ENCODE results near the gene IFITM2.

IFITM2 gene

GRCh38 chr11:292211-293121 lies 15.2 kb upstream of the IFITM2 start:
- Histone ChIP-seq H3K9ac (ENCODE audit: insufficient read length, low read depth) (no peak overlapping the region), H3K9me3 (ENCODE audit: insufficient read depth, low read length) (no peaks in the 10 kb centered on the region), H3K4me3 (ENCODE audit: insufficient read length, low read depth) (no peak overlapping the region), H3K4me1 (ENCODE audit: insufficient read depth, insufficient read length) (peaks cover 28% of the 10 kb centered on the region), H3K27me3 (ENCODE audit: insufficient read depth, insufficient read length) (peaks cover 11% of the 10 kb centered on the region), H3K36me3 (ENCODE audit: insufficient read depth, insufficient read length, low read length) (peaks cover 59% of the 10 kb centered on the region)
- no peak for TF ChIP-seq YY1 (IDR thresholded peaks at IDR 0.05; ENCODE audit: insufficient read depth, insufficient read length)
- no peak for TF ChIP-seq SUZ12 (IDR thresholded peaks at IDR 0.05; ENCODE audit: extremely low read depth, insufficient read depth, insufficient read length)
- no peak for TF ChIP-seq ZNF274 (IDR thresholded peaks at IDR 0.05; ENCODE audit: low read depth, low read length)
- DNase-seq (ENCODE audit: low read depth, low spot score): no peak

- DNase-seq (ENCODE audit: low read depth, low spot score): no peak
- no peak for TF ChIP-seq YY1 (IDR thresholded peaks at IDR 0.05; ENCODE audit: insufficient read depth, insufficient read length)
- H3K36me3 ChIP-seq (ENCODE audit: insufficient read depth, insufficient read length, low read length): peaks cover 59% of the 10 kb centered on the region
These were observed 14.3 kb upstream of the IFITM2 start for GRCh38 chr11:293271-293851.

GRCh38 chr11:293852-294661 lies 13.6 kb upstream of the IFITM2 start:
- H3K36me3 ChIP-seq (ENCODE audit: insufficient read depth, insufficient read length, low read length): peaks cover 59% of the 10 kb centered on the region
- H3K27me3 ChIP-seq (ENCODE audit: insufficient read depth, insufficient read length): no peaks in the 10 kb centered on the region
- DNase-seq (ENCODE audit: low read depth, low spot score): no peak
- H3K4me3 ChIP-seq (ENCODE audit: insufficient read length, low read depth): no peak overlapping the region
- TF ChIP-seq ZNF274 (IDR thresholded peaks at IDR 0.05; ENCODE audit: low read depth, low read length) (no peak), YY1 (IDR thresholded peaks at IDR 0.05; ENCODE audit: insufficient read depth, insufficient read length) (no peak), SUZ12 (IDR thresholded peaks at IDR 0.05; ENCODE audit: extremely low read depth, insufficient read depth, insufficient read length) (no peak)
- peaks cover 38% of the 10 kb centered on the region for H3K4me1 ChIP-seq (ENCODE audit: insufficient read depth, insufficient read length)
- no peaks in the 10 kb centered on the region for H3K9me3 ChIP-seq (ENCODE audit: insufficient read depth, low read length)
- H3K9ac ChIP-seq (ENCODE audit: insufficient read length, low read depth): no peak overlapping the region

More at GRCh38 chr11:293271-293851, 14.3 kb upstream of the IFITM2 start:
- no peaks in the 10 kb centered on the region for H3K9me3 ChIP-seq (ENCODE audit: insufficient read depth, low read length)
- peaks cover 2% of the 10 kb centered on the region for H3K27me3 ChIP-seq (ENCODE audit: insufficient read depth, insufficient read length)
- H3K4me3 ChIP-seq (ENCODE audit: insufficient read length, low read depth): no peak overlapping the region
- H3K4me1 ChIP-seq (ENCODE audit: insufficient read depth, insufficient read length): peaks cover 33% of the 10 kb centered on the region
- H3K9ac ChIP-seq (ENCODE audit: insufficient read length, low read depth): no peak overlapping the region

- H3K4me1 ChIP-seq (ENCODE audit: insufficient read depth, insufficient read length): peaks cover 40% of the 10 kb centered on the region
- peaks cover 58% of the 10 kb centered on the region for H3K36me3 ChIP-seq (ENCODE audit: insufficient read depth, insufficient read length, low read length)
- H3K9me3 ChIP-seq (ENCODE audit: insufficient read depth, low read length): no peaks in the 10 kb centered on the region
- no peak for TF ChIP-seq SUZ12 (IDR thresholded peaks at IDR 0.05; ENCODE audit: extremely low read depth, insufficient read depth, insufficient read length)
- TF ChIP-seq ZNF274 (IDR thresholded peaks at IDR 0.05; ENCODE audit: low read depth, low read length): no peak
- no peak for TF ChIP-seq YY1 (IDR thresholded peaks at IDR 0.05; ENCODE audit: insufficient read depth, insufficient read length)
- H3K9ac ChIP-seq (ENCODE audit: insufficient read length, low read depth): no peak overlapping the region
- no peak overlapping the region for H3K4me3 ChIP-seq (ENCODE audit: insufficient read length, low read depth)
- no peaks in the 10 kb centered on the region for H3K27me3 ChIP-seq (ENCODE audit: insufficient read depth, insufficient read length)
- DNase-seq (ENCODE audit: low read depth, low spot score): no peak
These were observed 12.8 kb upstream of the IFITM2 start for GRCh38 chr11:294780-295179.

- no peaks in the 10 kb centered on the region for H3K9me3 ChIP-seq (ENCODE audit: insufficient read depth, low read length)
- H3K36me3 ChIP-seq (ENCODE audit: insufficient read depth, insufficient read length, low read length): peaks cover 51% of the 10 kb centered on the region
- no peak overlapping the region for H3K9ac ChIP-seq (ENCODE audit: insufficient read length, low read depth)
- no peak for TF ChIP-seq SUZ12 (IDR thresholded peaks at IDR 0.05; ENCODE audit: extremely low read depth, insufficient read depth, insufficient read length)
- no peak for TF ChIP-seq YY1 (IDR thresholded peaks at IDR 0.05; ENCODE audit: insufficient read depth, insufficient read length)
- no peak for TF ChIP-seq ZNF274 (IDR thresholded peaks at IDR 0.05; ENCODE audit: low read depth, low read length)
- DNase-seq (ENCODE audit: low read depth, low spot score): no peak
- H3K4me1 ChIP-seq (ENCODE audit: insufficient read depth, insufficient read length): peaks cover 34% of the 10 kb centered on the region
- no peaks in the 10 kb centered on the region for H3K27me3 ChIP-seq (ENCODE audit: insufficient read depth, insufficient read length)
- H3K4me3 ChIP-seq (ENCODE audit: insufficient read length, low read depth): no peak overlapping the region
These were observed 12.1 kb upstream of the IFITM2 start for GRCh38 chr11:295351-296170.

- H3K4me1 ChIP-seq (ENCODE audit: insufficient read depth, insufficient read length): peaks cover 32% of the 10 kb centered on the region
- no peaks in the 10 kb centered on the region for H3K9me3 ChIP-seq (ENCODE audit: insufficient read depth, low read length)
- no peak for DNase-seq (ENCODE audit: low read depth, low spot score)
- peaks cover 46% of the 10 kb centered on the region for H3K36me3 ChIP-seq (ENCODE audit: insufficient read depth, insufficient read length, low read length)
- H3K27me3 ChIP-seq (ENCODE audit: insufficient read depth, insufficient read length): no peaks in the 10 kb centered on the region
- no peak overlapping the region for H3K9ac ChIP-seq (ENCODE audit: insufficient read length, low read depth)
- no peak overlapping the region for H3K4me3 ChIP-seq (ENCODE audit: insufficient read length, low read depth)
- TF ChIP-seq ZNF274 (IDR thresholded peaks at IDR 0.05; ENCODE audit: low read depth, low read length) (no peak), YY1 (IDR thresholded peaks at IDR 0.05; ENCODE audit: insufficient read depth, insufficient read length) (no peak), SUZ12 (IDR thresholded peaks at IDR 0.05; ENCODE audit: extremely low read depth, insufficient read depth, insufficient read length) (no peak)
These were observed 11.2 kb upstream of the IFITM2 start for GRCh38 chr11:296171-297050.

Measured in NT2/D1 (cell line).